GM21529 (cell line): ENCODE data around the gene MAP1LC3B.

ENCODE experiments used
- ATAC-seq: cut with Tn5 transposase; IDR thresholded peaks from one replicate; pipeline ENCODE4 v1.9.1; 2021; ENCODE audit not compliant: unreplicated experiment

MAP1LC3B gene

DNA sequence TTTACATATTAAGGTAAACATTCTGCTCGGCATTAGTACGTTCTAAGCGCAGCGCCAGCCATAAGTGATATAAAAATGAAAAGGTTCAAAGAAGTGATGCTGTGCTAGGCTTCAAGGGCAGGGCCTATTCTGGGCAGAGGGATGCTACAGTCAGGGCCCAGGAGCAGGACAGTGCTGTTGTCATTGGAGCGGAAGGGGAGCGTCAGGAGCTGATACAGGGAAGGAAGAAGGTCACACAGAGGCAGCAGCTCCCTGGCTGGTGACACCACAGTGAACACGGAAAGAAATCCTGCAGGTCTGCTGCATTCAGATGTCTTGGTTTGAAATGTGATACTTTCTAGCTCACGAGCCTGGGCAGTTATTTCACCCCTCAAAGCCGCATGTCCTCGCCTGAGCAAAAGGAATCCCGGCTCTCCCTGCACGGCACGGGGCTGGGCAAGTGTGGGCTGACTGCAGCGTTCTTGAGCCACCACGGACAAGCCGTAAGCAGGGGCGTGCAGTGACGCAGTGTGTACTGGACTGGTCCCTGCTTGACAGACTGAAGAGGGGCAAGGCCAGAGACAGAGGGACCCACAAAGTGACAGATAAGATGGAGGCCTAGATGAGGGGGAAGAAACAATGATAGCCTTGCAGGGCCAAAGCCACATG lies 59.6 kb downstream of the MAP1LC3B start:
- no peak for ATAC-seq

DNA sequence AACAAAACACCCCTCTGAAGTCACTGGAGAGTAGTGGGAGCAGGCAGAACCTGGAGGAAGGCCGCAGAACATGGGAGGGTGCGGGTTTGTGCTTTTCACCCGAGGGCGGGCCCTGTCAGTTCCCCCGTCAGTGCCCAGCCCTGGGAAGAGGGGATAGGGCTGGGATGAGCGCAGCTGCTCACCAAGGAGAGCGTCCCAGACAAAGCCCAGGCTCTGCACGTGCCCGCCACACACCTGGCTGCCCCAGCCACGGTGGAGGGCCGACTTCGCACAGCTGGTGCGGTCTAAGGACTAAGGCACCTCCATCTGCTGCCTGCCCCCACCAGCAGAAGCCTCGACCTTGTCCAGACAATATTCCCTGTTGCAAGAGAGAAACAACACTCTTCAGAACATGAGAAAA lies 61.2 kb downstream of the MAP1LC3B start:
- no peak for ATAC-seq
